Endothelial cell (in vitro differentiated cells): ENCODE results near the gene FNIP2. TPM values are rescaled to one million over a fixed set of nuclear protein-coding genes. Genes with fewer than 3 reads are reported as not detected.
"Not testable (repeated sequence)": the region's sequence is repeated elsewhere in the genome, so short reads cannot be mapped to it uniquely, and the experiment has no call there.

Experiments
- DNase-seq: peaks from one replicate; pipeline ENCODE4 v3.0.0; 2021; ENCODE audit warnings: low spot score
- H3K27ac Mint-ChIP-seq: one replicate; pipeline ENCODE4 v1.8.0; 2021; ENCODE audit warnings: mixed read lengths, inconsistent platforms; ENCODE audit not compliant: unreplicated experiment
- H3K27me3 Mint-ChIP-seq: one replicate; pipeline ENCODE4 v1.8.0; 2021; ENCODE audit warnings: mild to moderate bottlenecking, moderate library complexity, mixed read lengths, inconsistent platforms; ENCODE audit not compliant: unreplicated experiment
- H3K36me3 Mint-ChIP-seq: one replicate; pipeline ENCODE4 v1.8.0; 2021; ENCODE audit warnings: mild to moderate bottlenecking, low read depth, mixed read lengths, inconsistent platforms; ENCODE audit not compliant: unreplicated experiment
- H3K4me1 Mint-ChIP-seq: one replicate; pipeline ENCODE4 v1.8.0; 2021; ENCODE audit warnings: mild to moderate bottlenecking, mixed read lengths, inconsistent platforms; ENCODE audit not compliant: unreplicated experiment
- H3K4me3 Mint-ChIP-seq: one replicate; pipeline ENCODE4 v1.8.0; 2021; ENCODE audit warnings: mild to moderate bottlenecking, mixed read lengths, inconsistent platforms; ENCODE audit not compliant: unreplicated experiment
- H3K9me3 Mint-ChIP-seq: one replicate; pipeline ENCODE4 v1.8.0; 2021; ENCODE audit warnings: mixed read lengths, inconsistent platforms; ENCODE audit not compliant: unreplicated experiment
- CTCF ChIP-seq: fragments of 200-600 bp; sonication (generic); IDR thresholded peaks from one replicate; pipeline ENCODE4 v1.5.0; 2021; ENCODE audit warnings: antibody characterized with exemption; ENCODE audit not compliant: unreplicated experiment
- total RNA-seq: library from RNA; stranded (reverse); fragmentation: NEBNext Ultra II Directional; extraction: Animal tissue kit (Norgen Biotek cat#: 25700); gene quantifications from one replicate; pipeline ENCODE4 v1.2.1, GENCODE V29; 2021; ENCODE audit not compliant: unreplicated experiment

The FNIP2 gene
- total RNA-seq, 1 donor from 2014 or later: 34.3 TPM

GRCh38 chr4:158807691-158808090, 38.9 kb downstream of the FNIP2 start:
- DNase-seq: no peak
- no peak for TF ChIP-seq CTCF
- no peaks in the 10 kb centered on the region for H3K9me3 Mint-ChIP-seq
- no peaks in the 10 kb centered on the region for H3K27me3 Mint-ChIP-seq
- no peaks in the 10 kb centered on the region for H3K36me3 Mint-ChIP-seq
- H3K4me3 Mint-ChIP-seq: no peak overlapping the region
- H3K27ac Mint-ChIP-seq: no peak overlapping the region
- H3K4me1 Mint-ChIP-seq: peaks cover 25% of the 10 kb centered on the region

- H3K27me3 Mint-ChIP-seq: no peaks in the 10 kb centered on the region
- no peak overlapping the region for H3K4me3 Mint-ChIP-seq
- H3K27ac Mint-ChIP-seq: no peak overlapping the region
- H3K9me3 Mint-ChIP-seq: no peaks in the 10 kb centered on the region
- DNase-seq: no peak
- no peak for TF ChIP-seq CTCF
- peaks cover 27% of the 10 kb centered on the region for H3K4me1 Mint-ChIP-seq
- no peaks in the 10 kb centered on the region for H3K36me3 Mint-ChIP-seq
These were observed 39.6 kb downstream of the FNIP2 start for GRCh38 chr4:158808399-158808798.

GRCh38 chr4:158809208-158809607, 40.4 kb downstream of the FNIP2 start:
- not testable (repeated sequence) for H3K27me3 Mint-ChIP-seq, H3K27ac Mint-ChIP-seq, DNase-seq, H3K9me3 Mint-ChIP-seq, H3K4me3 Mint-ChIP-seq, H3K36me3 Mint-ChIP-seq
- peaks cover 27% of the 10 kb centered on the region for H3K4me1 Mint-ChIP-seq

- no peaks in the 10 kb centered on the region for H3K27me3 Mint-ChIP-seq
These were observed 41.0 kb downstream of the FNIP2 start for GRCh38 chr4:158809611-158810486.

GRCh38 chr4:158810487-158811215, 41.8 kb downstream of the FNIP2 start:
- no peaks in the 10 kb centered on the region for H3K9me3 Mint-ChIP-seq
- no peak for DNase-seq
- H3K36me3 Mint-ChIP-seq: no peaks in the 10 kb centered on the region
- H3K4me3 Mint-ChIP-seq: no peak overlapping the region
- H3K27ac Mint-ChIP-seq: peak overlapping the region; percentile 44
- peaks cover 30% of the 10 kb centered on the region for H3K4me1 Mint-ChIP-seq
- TF ChIP-seq CTCF: no peak
- H3K27me3 Mint-ChIP-seq: no peaks in the 10 kb centered on the region

More at GRCh38 chr4:158809611-158810486, 41.0 kb downstream of the FNIP2 start:
- no peak for DNase-seq
- no peak for TF ChIP-seq CTCF
- Mint-ChIP-seq H3K27ac (peak overlapping the region; percentile 44), H3K9me3 (no peaks in the 10 kb centered on the region), H3K4me1 (peaks cover 30% of the 10 kb centered on the region), H3K36me3 (no peaks in the 10 kb centered on the region), H3K4me3 (no peak overlapping the region)
